Islet of Langerhans (tissue), 1 donor: ENCODE results near the gene BRD1.
"Not testable (repeated sequence)": the region's sequence is repeated elsewhere in the genome, so short reads cannot be mapped to it uniquely, and the experiment has no call there.

ENCODE experiments used
- FAIRE-seq: peaks from one replicate; lab custom pipeline; 2011; peaks lifted over from hg19 to GRCh38; lab: Jason Lieb, UNC

BRD1 gene

GRCh38 chr22:49825944-49826602 lies 1.6 kb downstream of the BRD1 start:
- no peak for FAIRE-seq

DNA sequence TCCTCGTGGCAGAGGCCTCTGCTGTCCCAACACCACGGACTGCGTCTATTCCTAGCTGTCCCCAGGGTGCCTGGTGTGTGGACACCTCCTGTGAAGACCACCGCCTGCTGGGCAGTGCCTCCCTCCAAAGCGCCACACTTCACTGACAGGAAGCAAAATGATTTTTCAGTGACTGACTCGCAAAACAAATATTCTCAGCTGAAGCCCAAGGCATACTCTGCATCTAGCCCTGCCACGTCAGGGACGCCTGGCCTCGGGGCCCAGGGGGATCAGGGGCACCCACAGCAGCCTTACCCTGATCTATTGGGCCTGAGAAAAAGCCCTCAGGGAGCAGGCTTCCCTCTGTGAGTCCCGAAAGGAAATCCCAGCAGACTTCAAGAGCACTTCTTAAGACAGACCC lies 2.2 kb downstream of the BRD1 start:
- FAIRE-seq, result no peak

DNA sequence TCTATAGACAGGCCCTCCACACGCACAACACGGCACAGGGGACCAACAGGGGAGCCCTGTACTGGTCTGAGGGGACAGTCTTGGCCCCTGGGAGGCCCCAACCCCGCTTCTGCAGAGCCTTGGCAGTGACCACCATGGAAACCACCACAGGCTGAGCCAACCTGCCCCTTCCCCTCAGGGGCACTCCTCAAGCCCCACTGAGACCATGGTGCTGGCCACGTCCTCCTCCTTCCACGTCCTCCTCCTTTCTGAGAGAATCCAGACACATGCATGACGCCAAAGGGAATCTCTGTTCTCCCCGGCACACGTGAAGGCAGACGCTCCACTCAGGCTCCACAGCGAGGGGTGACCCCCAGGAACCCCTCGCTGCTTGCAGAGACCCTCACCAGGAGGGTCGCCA lies 2.7 kb downstream of the BRD1 start:
- no peak for FAIRE-seq

GRCh38 chr22:49824185-49824925 lies 3.3 kb downstream of the BRD1 start:
- FAIRE-seq, result no peak

DNA sequence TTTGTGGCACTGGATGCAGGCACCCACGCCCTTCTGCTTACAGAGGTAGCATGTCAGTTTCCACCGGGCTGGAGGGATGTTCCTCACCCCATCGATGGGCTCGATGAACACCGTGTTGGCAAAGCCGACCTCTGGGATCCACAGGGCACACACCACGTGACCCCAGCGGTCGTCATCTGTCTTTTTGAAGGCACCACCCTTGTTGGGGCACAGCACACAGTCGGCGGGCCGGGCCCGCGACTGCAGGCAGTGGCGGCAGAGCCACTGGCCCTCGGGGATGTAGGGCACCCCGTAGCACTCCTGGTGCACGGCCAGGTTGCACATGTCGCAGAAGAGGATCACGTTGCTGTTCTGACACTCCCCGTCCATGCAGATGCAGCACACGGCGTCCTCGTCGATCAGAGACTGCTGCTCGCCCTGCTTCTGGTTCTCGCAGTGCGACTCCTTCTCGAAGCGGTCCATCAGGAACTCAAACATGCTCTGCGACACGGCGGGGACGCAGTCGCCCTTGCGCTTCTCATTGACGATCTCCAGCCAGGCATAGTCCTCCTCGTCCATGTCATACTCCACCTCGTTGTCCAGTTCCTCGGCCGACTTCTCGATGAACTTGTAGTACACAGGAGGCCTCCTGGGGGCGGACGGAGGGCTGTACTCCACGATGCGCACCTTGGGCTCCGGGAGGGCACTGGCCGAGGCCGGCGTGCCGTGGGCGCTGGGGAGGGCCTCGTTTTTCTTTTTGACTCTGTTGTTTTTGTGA lies 4.2 kb downstream of the BRD1 start:
- FAIRE-seq, result no peak

GRCh38 chr22:49821741-49822140 lies 5.9 kb downstream of the BRD1 start:
- not testable (repeated sequence) for FAIRE-seq

DNA sequence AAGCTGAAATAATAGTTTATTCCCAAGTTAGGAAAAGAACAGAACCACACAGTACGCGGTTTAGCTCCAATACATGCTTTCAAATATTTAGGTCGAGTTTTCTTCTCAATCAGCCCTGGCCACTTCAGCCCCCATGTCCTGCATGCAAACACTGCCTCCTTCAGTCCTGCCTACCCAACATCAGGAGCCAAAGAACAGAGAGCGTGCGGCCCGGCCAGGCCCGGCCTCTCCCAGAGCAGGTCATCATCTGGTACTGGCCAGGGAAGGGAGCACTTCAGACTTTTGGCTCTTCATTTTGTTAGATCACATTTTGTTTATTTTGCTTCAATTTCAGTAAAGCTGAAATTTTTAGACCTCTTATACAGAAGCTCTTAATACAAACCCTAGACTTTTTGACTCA lies 6.7 kb downstream of the BRD1 start:
- FAIRE-seq, result no peak

DNA sequence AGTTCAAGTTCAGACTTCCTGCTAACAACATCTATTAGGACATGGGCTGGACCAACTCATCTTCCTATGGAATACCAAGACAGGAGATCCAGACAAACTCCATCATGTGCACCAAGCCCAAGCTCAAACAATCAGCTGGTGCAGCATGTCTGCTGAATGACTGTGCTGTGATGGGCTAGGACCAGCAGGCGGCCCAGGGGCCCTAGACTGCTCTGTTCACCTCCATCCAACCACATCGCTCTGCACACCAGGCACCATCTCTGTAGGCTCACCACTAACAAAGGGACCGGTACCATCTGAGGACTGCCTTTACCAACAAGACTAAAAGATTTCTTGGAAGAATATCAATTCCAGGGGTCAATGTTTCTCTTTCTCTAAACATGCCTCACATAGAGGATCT lies 10.3 kb downstream of the BRD1 start:
- FAIRE-seq, result no peak

- FAIRE-seq, result no peak
Observed at GRCh38 chr22:49815641-49816091, 12.0 kb downstream of the BRD1 start.

DNA sequence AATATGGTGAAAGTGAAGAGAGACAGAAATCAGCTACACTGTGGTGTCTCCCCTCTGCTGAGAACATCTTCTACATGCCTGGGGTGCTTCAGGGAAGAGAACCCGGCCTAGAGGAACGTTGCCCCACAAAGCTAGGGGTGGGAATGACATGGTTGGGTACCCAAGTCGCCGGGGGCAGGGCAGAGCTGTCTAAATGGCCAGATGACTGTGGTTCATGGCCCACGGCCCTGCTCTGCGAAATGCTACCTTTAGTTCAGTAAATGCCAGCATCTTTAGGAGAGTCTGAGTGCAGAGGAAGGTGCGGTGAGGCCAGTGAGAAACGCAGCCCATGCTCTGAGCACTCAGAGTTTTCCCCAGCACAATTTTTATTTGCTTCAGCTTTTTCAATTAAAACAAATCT lies 12.8 kb downstream of the BRD1 start:
- FAIRE-seq, result no peak

DNA sequence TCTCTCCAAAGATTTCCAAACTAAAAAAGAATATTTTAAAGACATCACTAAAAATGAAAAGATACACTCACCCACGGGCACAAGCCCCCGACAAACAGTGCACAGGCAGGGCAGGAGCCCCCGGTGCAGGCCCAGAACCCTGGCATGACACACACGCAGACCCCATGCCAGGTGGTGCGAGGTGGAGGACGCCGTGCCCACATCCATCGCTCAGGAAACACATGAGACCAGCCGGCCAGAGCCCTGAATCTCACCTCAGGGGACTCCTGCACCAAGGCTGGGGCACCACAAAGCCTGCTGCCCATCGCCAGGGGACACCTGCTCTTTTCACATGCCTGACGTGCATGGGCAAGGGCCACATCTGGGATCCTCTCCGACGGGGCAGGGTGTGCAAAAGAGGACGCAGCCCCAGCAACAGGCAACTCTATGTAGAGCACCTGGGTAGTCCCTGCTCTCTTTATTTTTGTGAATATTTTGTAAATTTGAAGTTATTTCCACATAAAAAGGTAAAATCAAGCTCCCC lies 13.4 kb downstream of the BRD1 start:
- no peak for FAIRE-seq

DNA sequence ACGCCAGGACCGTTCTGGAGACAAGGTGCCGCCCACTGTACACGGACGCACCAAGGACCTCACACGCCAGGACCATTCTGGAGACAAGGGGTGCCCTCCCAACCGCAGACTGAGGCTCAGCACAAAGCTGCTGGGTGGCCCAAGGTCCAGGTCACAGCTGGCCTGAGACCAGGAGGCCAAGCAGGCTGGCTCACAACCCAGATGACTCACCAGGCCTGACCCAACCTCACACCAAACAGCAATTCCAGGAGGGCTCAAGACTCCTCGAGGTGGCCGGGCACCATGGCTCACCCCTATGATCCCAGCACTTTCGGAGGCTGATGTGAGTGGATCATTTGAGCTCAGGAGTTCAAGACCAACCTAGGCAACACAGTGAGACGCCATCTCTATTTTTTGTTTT lies 14.8 kb downstream of the BRD1 start:
- FAIRE-seq, result no peak

- no peak for FAIRE-seq
Observed at GRCh38 chr22:49811020-49811791, 16.5 kb downstream of the BRD1 start.

GRCh38 chr22:49810363-49811019 lies 17.2 kb downstream of the BRD1 start:
- no peak for FAIRE-seq

GRCh38 chr22:49807780-49808708 lies 19.6 kb downstream of the BRD1 start:
- no peak for FAIRE-seq

- FAIRE-seq, result no peak
Observed at GRCh38 chr22:49807129-49807528, 20.5 kb downstream of the BRD1 start.

DNA sequence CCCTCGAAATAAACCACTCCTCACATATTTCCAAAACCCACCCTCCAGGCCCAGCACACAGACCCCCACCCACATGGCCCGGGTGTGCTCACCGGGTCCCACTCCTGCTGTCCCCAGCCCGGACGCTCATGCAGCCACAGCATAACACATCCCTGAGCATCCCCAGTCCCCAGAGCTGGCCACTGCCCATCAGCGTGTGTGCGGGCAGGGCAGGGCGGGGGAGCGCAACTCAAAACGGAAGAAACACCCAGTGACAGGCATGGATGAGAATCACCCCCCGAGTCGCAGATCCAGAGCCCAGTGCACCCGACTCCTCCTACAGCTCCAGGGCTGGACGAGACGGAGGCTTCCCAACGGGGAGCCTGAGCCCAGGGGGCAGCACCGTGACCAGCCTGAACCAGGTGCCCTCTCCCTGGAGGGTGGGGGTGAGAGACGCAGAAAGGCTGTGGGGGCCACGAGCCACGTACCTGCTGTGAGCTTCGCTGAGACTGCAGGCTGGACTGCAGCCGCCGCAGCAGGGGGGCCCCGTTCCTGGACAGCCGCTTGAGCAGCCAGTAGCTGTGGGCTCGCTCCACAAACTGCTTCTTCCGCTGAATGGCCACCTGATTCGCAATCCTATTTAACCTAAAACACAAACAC lies 23.8 kb downstream of the BRD1 start:
- FAIRE-seq, result no peak

GRCh38 chr22:49803134-49803533 lies 24.5 kb downstream of the BRD1 start:
- FAIRE-seq, result no peak

GRCh38 chr22:49801391-49802060 lies 26.1 kb downstream of the BRD1 start:
- no peak for FAIRE-seq
